Hepatocyte (in vitro differentiated cells): ENCODE data around the gene PGA4.

Experiments
- CTCF ChIP-seq: fragments of 200-600 bp; sonication (generic); IDR thresholded peaks from 2 replicates; pipeline ENCODE4 v1.5.1; 2016; ENCODE audit warnings: antibody characterized with exemption, mild to moderate bottlenecking; ENCODE audit not compliant: poor library complexity
- EZH2 ChIP-seq: fragments of 200-600 bp; sonication (generic); IDR thresholded peaks from 2 replicates; pipeline ENCODE4 v1.6.1; 2016; ENCODE audit warnings: antibody characterized with exemption, mild to moderate bottlenecking, borderline replicate concordance
- EZH2phosphoT487 ChIP-seq: fragments of 200-600 bp; sonication (generic); IDR thresholded peaks from one replicate; pipeline ENCODE4 v1.6.1; 2018; ENCODE audit warnings: antibody characterized with exemption, mild to moderate bottlenecking, low read depth, moderate library complexity; ENCODE audit not compliant: unreplicated experiment, severe bottlenecking

GRCh38 chr11:61264371-61264770, 42.2 kb downstream of the PGA4 start:
- TF ChIP-seq EZH2 = no peak
- TF ChIP-seq CTCF = no peak
- TF ChIP-seq EZH2phosphoT487 = no peak
